ENCODE measurements around the gene ARHGEF26.

ARHGEF26 gene

GRCh38 chr3:154113609-154114008, 7.6 kb upstream of the ARHGEF26 start:
- no peak for DNase-seq (ENCODE audit: low read depth in 3 of 3, low spot score in 1 of 3)

DNA sequence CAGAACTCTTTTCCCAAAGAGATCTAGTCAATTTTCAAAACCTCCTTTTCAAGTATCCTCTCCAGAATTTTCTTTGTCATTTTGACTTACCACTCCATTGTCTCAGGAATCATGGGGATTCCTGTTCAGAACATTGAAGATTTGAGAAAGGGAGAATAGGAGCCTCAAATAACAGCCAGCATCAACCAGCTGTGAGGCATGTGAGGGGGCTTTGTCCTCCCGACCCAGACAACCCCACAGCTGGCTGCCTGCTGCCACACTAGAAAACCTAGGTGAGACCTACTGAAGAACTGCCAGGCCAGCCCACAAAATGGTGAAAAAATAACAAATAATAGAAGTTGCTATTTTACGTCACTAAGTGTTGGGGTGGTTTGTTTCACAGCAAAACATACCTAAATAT, 5.9 kb upstream of the ARHGEF26 start:
- no peak for DNase-seq (ENCODE audit: low read depth in 3 of 3, low spot score in 1 of 3)

DNA sequence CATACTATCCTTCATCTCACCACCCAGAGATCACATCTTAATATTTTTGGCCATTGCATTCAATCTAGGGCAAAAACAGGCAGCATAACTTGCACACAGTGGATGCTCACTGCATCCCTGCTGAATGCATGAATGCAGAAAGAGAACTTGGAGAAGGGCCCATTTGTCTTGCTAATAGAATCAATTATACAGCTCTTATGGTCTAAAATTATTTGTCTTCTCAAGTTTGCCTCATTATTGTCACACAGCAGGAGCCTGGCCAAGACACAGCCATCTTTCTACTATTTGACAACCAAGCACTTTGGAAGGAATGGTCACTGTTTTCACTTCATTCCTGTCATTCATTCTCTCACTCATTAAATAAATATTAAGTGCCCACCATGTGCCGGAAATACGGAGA, 1.2 kb upstream of the ARHGEF26 start:
- no peak for DNase-seq (ENCODE audit: low read depth in 3 of 3, low spot score in 1 of 3)

DNA sequence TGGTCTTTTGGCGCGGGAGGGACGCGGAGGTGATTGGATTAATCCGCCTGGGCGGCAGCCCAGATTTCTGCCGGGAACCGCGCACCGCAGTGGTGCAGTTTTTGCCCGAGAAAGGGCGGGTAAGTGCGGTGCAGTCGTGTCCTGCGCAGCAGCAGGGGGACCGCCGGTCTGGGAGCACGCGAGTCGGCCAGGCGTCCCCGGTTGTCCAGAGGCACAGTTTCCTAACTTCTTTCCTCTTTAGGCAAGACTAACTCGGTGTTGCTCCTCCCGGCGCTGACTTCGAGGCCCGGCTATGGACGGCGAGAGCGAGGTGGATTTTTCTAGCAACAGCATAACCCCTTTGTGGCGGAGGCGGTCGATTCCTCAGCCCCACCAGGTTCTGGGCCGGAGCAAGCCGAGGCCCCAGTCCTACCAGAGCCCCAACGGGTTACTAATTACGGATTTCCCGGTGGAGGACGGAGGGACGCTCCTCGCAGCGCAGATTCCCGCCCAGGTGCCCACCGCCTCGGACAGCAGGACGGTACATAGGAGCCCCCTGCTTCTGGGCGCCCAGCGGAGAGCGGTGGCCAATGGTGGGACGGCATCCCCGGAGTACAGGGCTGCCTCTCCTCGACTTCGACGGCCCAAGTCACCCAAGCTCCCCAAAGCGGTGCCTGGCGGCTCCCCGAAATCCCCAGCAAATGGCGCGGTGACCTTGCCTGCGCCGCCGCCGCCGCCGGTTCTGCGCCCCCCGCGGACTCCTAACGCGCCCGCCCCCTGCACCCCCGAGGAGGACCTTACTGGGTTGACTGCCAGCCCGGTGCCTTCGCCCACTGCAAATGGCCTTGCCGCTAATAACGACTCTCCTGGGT, 736 bp downstream of the ARHGEF26 start:
- DNase-seq (ENCODE audit: low read depth in 3 of 3, low spot score in 1 of 3) = peak in 1 of 3 donors; percentile 5

DNA sequence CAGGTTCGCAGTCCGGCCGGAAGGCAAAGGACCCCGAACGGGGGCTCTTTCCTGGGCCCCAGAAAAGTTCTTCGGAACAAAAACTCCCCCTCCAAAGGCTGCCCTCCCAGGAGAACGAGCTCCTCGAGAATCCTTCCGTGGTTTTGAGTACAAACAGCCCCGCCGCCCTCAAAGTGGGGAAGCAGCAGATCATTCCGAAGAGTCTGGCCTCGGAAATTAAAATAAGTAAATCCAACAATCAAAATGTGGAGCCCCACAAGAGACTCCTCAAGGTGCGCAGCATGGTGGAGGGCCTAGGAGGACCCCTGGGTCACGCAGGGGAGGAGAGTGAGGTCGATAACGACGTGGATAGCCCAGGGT, 1.3 kb downstream of the ARHGEF26 start:
- DNase-seq (ENCODE audit: low read depth in 3 of 3, low spot score in 1 of 3) = no peak

DNA sequence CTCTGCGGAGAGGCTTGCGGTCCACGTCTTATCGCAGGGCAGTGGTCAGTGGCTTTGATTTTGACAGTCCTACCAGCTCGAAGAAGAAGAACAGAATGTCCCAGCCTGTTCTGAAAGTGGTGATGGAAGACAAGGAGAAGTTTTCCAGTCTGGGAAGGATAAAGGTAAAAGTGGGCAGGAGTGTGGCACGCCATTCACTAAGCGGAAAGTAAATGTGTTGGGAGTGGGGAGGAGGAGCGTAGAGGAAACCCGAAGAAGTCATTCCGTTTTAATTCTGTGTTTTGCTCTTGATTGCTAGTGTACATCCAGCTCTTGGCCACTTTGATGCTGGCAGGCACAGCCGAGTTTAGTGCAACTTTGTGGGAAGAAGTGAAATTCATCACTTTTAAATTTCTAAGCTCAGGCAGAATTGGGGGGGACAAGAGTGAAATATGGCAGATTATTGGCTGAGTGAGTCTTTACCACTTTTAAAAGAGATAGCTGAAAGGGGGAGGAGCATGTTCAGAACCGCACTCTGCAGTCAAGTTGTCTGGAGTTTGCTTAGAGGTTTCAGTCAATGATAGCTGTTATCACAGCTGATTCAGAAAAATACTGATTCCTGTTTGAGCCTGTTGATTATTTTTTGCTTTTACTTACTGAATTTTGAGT, 1.8 kb downstream of the ARHGEF26 start:
- no peak for DNase-seq (ENCODE audit: low read depth in 3 of 3, low spot score in 1 of 3)

- DNase-seq (ENCODE audit: low read depth in 3 of 3, low spot score in 1 of 3) = no peak
Measured at GRCh38 chr3:154123906-154124305, 2.7 kb downstream of the ARHGEF26 start.

DNA sequence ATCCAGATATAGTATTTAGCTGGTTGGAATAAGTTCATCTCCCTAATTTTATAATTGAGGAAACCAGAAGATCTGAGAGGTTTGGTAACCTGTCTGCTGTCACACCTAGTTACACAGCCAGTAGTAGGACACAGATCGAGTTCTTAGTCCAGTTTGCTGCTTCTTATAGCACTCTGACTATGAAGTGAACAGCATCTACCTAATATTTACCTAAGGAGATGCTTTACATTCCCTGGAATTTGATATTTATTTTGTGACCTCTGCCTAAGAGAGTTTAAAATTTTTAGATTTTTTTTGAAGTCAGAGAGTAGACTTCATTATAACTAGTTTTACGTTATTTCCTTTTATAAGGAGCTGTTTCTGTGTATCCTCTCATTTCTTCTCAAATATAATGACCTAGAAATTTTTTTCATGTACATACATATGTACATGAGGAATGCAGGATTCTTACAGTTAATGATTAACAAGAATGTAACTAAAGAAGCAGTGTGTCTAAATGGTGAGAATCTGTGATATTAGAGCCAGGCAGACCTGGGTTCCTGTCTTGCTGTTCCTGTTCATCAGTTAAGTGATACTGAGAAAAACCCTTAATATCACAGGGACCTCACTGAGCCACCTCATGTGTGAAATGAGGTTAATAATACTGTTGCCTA, 4.3 kb downstream of the ARHGEF26 start:
- DNase-seq (ENCODE audit: low read depth in 3 of 3, low spot score in 1 of 3) = no peak

DNA sequence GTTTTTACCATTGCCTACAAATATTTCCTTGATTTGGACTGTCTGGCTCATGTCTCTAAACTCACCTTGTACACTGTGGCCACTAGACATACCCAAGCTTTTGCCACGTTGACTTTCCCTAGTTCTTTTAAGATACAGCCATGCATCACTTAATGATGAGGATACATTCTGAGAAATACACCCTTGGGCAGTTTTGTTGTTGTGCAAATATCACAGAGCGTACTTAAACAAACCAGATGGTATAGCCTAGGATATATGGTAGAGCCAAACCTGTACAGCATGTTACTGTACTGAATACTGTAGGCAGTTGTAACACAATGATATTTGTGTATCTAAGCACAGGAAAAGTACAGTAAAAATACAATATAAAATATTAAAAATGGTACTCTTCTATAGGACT, 5.5 kb downstream of the ARHGEF26 start:
- no peak for DNase-seq (ENCODE audit: low read depth in 3 of 3, low spot score in 1 of 3)

- DNase-seq (ENCODE audit: low read depth in 3 of 3, low spot score in 1 of 3) = no peak
Measured at GRCh38 chr3:154129625-154130024, 8.4 kb downstream of the ARHGEF26 start.

DNA sequence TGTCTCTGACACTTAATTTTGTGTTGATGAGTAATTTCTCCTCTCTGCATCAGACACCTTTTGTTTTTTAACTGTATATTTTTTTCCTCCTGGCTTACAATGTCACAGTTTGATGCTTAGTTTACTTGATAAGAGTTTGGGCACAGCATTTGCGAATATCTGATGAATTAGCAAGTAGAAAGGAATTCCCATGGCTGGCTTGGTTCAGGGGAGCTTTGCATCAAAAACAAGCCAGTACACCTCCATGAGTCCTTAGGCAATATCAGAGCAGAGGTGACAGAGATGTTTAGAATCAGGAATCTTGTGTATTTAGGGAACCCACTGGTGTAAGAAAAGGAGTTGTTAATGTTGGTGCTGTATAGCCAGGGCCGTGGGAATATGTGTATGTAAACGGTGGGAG, 9.3 kb downstream of the ARHGEF26 start:
- DNase-seq (ENCODE audit: low read depth in 3 of 3, low spot score in 1 of 3) = no peak

DNA sequence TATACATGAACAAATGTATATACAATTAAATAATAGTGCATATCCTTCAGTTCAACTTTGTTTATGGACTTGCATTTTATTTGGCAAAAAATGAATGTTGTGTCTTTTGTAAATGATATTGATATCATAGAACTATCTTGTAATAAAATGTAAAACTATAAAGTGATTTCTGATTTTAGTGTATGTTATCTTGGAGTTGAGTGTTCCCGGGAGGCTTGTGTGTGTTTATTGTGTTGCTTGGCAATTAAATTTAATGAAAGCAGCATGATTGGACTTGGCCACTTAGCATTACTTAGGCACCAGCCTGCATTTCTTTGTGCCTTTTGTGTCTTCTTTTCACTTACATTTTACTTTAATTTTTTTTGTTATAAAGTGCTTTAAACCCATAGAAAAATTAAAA, 10.6 kb downstream of the ARHGEF26 start:
- DNase-seq (ENCODE audit: low read depth in 3 of 3, low spot score in 1 of 3) = no peak

DNA sequence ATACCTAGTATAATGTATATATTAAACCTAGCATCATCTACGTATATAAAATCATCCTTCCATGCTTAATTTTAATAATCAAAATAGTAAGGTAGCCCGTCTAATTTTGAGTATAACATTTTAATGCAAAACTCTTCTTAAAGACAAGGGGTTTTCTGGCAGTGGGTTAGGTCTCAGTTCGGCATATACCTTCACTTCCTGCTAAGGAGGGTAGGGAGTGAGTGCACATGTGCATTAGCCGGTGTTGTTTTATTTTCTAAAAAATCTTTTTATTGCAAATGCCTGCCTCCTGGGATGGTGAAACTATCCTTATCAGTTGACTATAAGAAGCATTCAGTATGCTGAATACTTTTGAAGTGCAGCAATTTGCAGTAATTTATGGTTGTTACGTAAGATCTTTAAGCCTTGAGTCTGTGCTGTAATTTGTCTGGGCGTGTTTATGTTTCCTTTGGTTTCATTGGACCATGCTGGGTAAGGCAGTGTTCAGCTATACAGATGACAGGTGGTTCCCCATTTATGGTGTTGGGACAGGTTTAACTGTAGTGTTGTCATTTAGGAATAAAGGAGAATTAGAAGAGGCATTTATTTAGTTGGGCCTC, 11.7 kb downstream of the ARHGEF26 start:
- DNase-seq (ENCODE audit: low read depth in 3 of 3, low spot score in 1 of 3) = no peak

DNA sequence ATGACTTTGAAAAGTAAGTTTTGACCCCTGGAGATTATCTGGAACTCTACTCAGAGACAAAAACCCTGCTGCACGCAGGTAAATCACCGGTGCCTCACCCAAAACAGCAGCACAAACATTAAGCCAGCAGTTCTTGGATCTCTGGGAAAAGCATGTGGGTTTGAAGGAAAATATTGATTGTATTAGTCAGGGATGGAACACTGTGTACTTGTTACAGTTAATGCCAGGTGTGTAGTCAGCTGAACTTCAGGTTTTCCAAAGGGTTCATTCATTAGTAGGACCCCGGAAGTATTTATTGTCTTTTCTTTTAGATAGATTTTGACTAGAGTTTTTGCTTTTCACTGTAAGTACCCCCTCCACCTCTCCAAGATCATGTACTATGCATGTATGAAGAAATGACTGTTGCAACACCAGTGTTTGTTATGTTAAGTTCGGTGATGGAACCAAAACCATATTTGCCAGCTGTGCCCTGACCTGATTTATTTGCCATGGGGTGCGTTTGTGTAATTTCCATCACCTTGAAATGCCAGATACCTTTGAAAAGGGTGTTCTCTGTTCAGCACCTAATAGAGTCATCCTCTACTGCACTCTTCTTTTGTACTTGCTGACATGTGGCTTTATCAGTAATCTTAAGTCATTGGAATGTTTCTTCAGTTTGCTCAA, 14.5 kb downstream of the ARHGEF26 start:
- no peak for DNase-seq (ENCODE audit: low read depth in 3 of 3, low spot score in 1 of 3)

GRCh38 chr3:154137036-154137435, 15.8 kb downstream of the ARHGEF26 start:
- no peak for DNase-seq (ENCODE audit: low read depth in 3 of 3, low spot score in 1 of 3)

DNA sequence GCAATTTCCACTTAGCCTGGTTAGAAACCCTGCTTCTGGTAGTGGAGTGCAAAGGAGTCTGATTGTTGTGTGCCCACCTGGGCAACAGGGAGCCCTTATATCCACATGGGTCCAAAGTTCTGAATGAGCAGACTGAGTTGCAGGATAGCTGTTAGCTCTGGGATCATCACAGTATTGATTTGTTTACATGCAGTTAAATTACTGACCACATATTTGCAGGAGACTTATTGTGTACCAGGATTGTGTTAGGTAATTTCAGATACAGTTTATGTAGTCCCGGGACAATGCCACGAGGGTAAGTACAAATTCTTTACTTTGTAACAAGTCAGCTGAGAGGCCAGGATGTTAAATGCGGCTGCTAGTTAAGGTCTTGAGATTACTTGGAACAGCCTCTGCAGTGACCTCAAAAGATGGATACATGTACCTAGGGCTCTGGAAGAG, 18.8 kb downstream of the ARHGEF26 start:
- DNase-seq (ENCODE audit: low read depth in 3 of 3, low spot score in 1 of 3) = no peak

- DNase-seq (ENCODE audit: low read depth in 3 of 3, low spot score in 1 of 3) = no peak
Measured at GRCh38 chr3:154142608-154143007, 21.4 kb downstream of the ARHGEF26 start.

- DNase-seq (ENCODE audit: low read depth in 3 of 3, low spot score in 1 of 3) = no peak
Measured at GRCh38 chr3:154143873-154144272, 22.7 kb downstream of the ARHGEF26 start.

DNA sequence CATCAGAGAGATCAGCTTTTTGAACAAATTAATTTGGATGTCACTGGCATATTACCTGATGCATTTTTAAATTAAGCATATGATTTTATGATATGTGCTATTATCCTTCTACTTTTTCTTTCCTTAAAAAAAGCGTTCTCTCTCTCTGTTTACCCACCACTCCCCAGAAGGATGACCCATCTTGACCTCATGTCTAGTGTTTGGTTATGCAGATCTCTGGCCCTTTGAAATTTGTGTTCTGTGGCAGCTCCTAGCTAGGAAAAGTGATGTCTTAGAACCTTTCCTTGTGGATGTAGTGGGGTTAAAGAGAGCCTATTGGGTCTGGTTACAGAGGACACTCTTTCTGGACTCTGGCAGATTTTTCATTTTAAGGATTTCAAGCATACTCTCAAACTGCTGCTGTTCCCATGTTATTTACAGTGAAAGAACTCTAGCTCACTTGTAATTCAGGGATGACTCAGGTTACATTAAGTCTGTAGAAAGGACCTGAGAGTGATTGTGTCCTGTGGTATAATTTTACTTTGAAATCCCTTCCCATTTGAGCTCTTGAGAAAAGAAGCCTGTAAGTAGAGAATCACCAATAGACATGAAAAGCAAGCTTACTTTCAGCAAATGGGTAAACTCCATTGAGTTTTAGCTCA, 23.8 kb downstream of the ARHGEF26 start:
- DNase-seq (ENCODE audit: low read depth in 3 of 3, low spot score in 1 of 3) = no peak

DNA sequence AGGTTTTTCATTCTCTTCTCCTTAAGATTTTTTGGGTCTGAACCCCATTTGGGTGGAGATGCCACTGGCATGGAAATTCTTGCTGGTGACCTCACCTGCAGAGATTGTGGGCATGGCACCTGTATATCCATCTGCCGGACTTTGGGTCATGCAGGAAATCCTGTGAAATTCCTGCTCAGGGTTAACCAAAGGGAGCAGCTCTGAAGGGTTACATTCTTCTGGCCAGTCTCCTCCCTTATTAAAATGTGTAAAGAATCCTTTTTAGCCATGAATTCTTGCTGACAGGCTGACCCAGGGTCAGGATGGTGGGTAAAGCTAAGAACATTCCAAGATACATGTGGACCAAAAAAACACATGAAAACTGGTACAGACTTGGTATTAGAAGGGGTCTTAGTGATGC, 27.4 kb downstream of the ARHGEF26 start:
- no peak for DNase-seq (ENCODE audit: low read depth in 3 of 3, low spot score in 1 of 3)

DNA sequence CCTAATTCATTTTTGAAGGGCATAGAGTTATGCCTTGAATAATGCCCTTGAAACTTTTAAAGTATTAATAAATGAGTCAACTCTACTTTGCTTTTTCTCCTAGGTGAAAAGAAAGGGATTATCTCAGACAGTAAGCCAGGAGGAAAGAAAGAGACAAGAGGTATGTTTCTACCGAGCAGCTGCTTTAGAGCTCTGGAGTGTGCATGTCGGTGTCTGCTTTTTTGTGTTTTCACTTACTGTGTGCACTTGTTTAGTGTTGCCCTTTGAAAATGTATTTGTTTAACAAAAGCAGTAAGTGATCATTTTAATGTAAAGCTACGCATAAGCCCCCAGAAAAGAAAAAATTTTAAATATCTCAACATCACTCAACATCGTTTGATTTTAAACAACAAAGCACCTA, 28.1 kb downstream of the ARHGEF26 start:
- no peak for DNase-seq (ENCODE audit: low read depth in 3 of 3, low spot score in 1 of 3)
